Measurements from ENCODE around the gene GNL3.

The GNL3 gene

DNA sequence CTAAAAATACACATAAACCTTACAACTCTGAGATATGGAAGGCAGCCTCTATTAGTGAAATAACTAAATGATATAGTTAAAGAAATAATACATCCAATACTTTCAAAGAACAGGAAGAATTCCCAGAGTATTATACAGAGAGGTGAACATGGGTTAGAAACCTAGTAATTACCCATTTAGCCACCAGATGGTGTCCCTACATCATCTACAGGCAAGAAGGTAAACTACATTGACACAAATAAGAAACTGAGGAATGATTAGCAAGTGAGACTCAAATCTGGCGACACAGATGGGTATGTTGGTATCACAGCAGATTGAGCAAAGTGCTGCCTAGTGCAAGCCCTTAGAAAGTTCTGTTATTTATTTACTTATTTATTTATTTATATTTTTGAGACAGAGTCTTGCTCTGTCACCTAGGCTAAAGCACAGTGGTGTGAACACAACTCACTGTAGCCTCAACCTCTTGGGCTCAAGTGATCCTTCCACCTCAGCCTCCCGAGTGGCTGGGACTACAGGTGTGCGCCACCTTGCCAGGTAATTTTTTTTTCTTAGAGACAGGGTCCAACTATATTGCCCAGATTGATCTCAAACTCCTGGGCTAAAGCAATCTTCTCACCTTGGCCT, 56.7 kb downstream of the GNL3 start:
- no peak for TF ChIP-seq MYC (IDR thresholded peaks at IDR 0.05; ENCODE audit: low read depth, low read length)
- TF ChIP-seq, protein P1, sequence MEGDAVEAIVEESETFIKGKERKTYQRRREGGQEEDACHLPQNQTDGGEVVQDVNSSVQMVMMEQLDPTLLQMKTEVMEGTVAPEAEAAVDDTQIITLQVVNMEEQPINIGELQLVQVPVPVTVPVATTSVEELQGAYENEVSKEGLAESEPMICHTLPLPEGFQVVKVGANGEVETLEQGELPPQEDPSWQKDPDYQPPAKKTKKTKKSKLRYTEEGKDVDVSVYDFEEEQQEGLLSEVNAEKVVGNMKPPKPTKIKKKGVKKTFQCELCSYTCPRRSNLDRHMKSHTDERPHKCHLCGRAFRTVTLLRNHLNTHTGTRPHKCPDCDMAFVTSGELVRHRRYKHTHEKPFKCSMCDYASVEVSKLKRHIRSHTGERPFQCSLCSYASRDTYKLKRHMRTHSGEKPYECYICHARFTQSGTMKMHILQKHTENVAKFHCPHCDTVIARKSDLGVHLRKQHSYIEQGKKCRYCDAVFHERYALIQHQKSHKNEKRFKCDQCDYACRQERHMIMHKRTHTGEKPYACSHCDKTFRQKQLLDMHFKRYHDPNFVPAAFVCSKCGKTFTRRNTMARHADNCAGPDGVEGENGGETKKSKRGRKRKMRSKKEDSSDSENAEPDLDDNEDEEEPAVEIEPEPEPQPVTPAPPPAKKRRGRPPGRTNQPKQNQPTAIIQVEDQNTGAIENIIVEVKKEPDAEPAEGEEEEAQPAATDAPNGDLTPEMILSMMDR (IDR thresholded peaks at IDR 0.05; ENCODE audit: low read depth, low read length): no peak
- TF ChIP-seq, protein P2, sequence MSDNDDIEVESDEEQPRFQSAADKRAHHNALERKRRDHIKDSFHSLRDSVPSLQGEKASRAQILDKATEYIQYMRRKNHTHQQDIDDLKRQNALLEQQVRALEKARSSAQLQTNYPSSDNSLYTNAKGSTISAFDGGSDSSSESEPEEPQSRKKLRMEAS (IDR thresholded peaks at IDR 0.05; ENCODE audit: low read depth, low read length): no peak
- TF ChIP-seq POLR2A (IDR thresholded peaks at IDR 0.05; ENCODE audit: extremely low read depth, insufficient read length): no peak
- peak; percentile 44 for DNase-seq (ENCODE audit: low read depth)
- no peak overlapping the region for H3K4me3 ChIP-seq (ENCODE audit: low read depth, low read length)

DNA sequence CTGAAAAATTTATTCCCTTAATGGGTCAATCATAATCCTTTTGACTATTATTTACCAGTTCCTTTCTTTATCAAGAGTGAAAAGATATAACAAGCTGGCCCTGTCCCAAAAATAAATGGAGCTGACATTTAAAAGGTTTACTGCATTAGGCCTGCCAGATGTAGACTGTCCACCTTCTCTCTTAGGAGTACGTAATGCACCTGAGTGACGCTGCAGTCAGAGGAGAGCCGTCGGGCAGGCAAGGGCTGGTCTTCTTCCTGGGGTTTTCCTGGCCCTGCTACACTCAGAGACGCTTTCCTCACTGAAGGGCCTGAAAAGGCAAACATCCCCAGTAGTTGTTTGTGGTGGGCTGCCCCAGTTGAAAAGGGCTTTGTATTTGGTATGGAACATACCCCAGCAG, 57.3 kb downstream of the GNL3 start:
- TF ChIP-seq MYC (IDR thresholded peaks at IDR 0.05; ENCODE audit: low read depth, low read length) (no peak), POLR2A (IDR thresholded peaks at IDR 0.05; ENCODE audit: extremely low read depth, insufficient read length) (no peak)
- TF ChIP-seq, protein P2 (IDR thresholded peaks at IDR 0.05; ENCODE audit: low read depth, low read length): no peak
- TF ChIP-seq, protein P1 (IDR thresholded peaks at IDR 0.05; ENCODE audit: low read depth, low read length): no peak
- DNase-seq (ENCODE audit: low read depth): no peak
- H3K4me3 ChIP-seq (ENCODE audit: low read depth, low read length): no peak overlapping the region

DNA sequence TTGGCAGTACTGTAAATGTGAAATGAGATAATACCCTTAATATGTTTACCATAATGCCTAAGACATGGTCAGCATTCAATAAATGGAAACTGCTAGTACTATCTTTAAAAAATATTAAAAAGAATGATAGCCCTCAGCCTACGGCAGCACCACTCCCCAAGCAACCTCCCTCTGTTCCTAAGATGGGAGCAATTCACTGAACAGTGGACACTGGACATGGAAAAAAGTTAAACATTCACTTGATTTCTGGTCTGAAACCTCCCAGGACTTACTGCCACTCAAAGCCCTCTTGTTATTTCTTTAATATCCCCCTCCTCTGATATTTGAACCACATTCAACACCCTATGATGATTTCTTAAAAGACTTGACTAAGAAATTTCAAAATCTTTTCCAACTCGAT, 57.9 kb downstream of the GNL3 start:
- DNase-seq (ENCODE audit: low read depth): no peak
- no peak overlapping the region for H3K4me3 ChIP-seq (ENCODE audit: low read depth, low read length)
- TF ChIP-seq, protein P1 (IDR thresholded peaks at IDR 0.05; ENCODE audit: low read depth, low read length): no peak
- no peak for TF ChIP-seq POLR2A (IDR thresholded peaks at IDR 0.05; ENCODE audit: extremely low read depth, insufficient read length)
- TF ChIP-seq MYC (IDR thresholded peaks at IDR 0.05; ENCODE audit: low read depth, low read length): no peak
- TF ChIP-seq, protein P2 (IDR thresholded peaks at IDR 0.05; ENCODE audit: low read depth, low read length): no peak

All from NB4 (cell line).